Measurements from ENCODE around the gene CCDC33.

- TF ChIP-seq EZH2 (IDR thresholded peaks at IDR 0.05; ENCODE audit: insufficient read depth, poor library complexity, severe bottlenecking) = no peak
- TF ChIP-seq EZH2phosphoT487 (IDR thresholded peaks at IDR 0.05; ENCODE audit: insufficient read depth, low read depth) = no peak
Observed at GRCh38 chr15:74274470-74275038, 38.4 kb downstream of the CCDC33 start.
